ENCODE measurements around the gene NFKBIA. TPM values are rescaled to one million over a fixed set of nuclear protein-coding genes. Genes with fewer than 3 reads are reported as not detected.
"Not testable (repeated sequence)": the region's sequence is repeated elsewhere in the genome, so short reads cannot be mapped to it uniquely, and the experiment has no call there.

NFKBIA gene
- 100 to 1,000 TPM; 134 to 180 (median 153) TPM for total RNA-seq
- long read RNA-seq, donor 1, transcript NFKBIA-209 (5 exons, 1,537 nt) = minor isoform, 9 of 96 reads
- long read RNA-seq, donor 1, transcript NFKBIA-201 (6 exons, 1,558 nt) = major isoform, 71 of 96 reads
- long read RNA-seq, donor 1, partial matches to known transcripts = 10 of 96 reads
- long read RNA-seq, donor 1, other reads (novel, unspliced or antisense) = 5 of 96 reads
- long read RNA-seq, donor 2, transcript NFKBIA-201 (6 exons, 1,558 nt) = major isoform, 136 of 151 reads
- long read RNA-seq, donor 2, partial matches to known transcripts = 2 of 151 reads
- long read RNA-seq, donor 2, other reads (novel, unspliced or antisense) = 10 of 151 reads

GRCh38 chr14:35404449-35405303, at the start of gene NFKBIA:
Gene NFKBIA, minus strand, starts transcription at chr14:35404749. Its CDS starts 105 bp downstream, at chr14:35404644.
- DNase-seq (peak; percentile 88 to 95 (median 94)), ATAC-seq (peak; percentile 80)
- TF ChIP-seq CTCF (IDR thresholded peaks at IDR 0.05) = no peak
- Histone ChIP-seq H3K4me1 (ENCODE audit: low read depth) (peaks cover 35% of the 10 kb centered on the region), H3K4me3 (peak within 1 kb of the TSS; percentile 91), H3K36me3 (ENCODE audit: low read depth) (peaks cover 6% of the 10 kb centered on the region), H3K9me3 (no peaks in the 10 kb centered on the region)
- intact Hi-C loops (cut with DNase I, micrococcal nuclease) = loop anchor here (5.0 to 10.0 kb wide), 5 partner anchors 62 to 182 kb away; partner anchors contain the start of gene PSMA6 (in 1 of the 2)

GRCh38 chr14:35446450-35446849, 41.9 kb upstream of the NFKBIA start:
- Histone ChIP-seq H3K9me3 (no peaks in the 10 kb centered on the region), H3K4me3 (no peak overlapping the region), H3K4me1 (ENCODE audit: low read depth) (no peaks in the 10 kb centered on the region), H3K36me3 (ENCODE audit: low read depth) (no peaks in the 10 kb centered on the region)
- no peak for TF ChIP-seq CTCF (IDR thresholded peaks at IDR 0.05)
- DNase-seq (no peak), ATAC-seq (no peak)
- intact Hi-C loops (cut with DNase I, micrococcal nuclease) = no loop called here

GRCh38 chr14:35444104-35444503, 39.6 kb upstream of the NFKBIA start:
- Histone ChIP-seq H3K9me3 (no peaks in the 10 kb centered on the region), H3K36me3 (ENCODE audit: low read depth) (no peaks in the 10 kb centered on the region), H3K4me3 (no peak overlapping the region), H3K4me1 (ENCODE audit: low read depth) (no peaks in the 10 kb centered on the region)
- DNase-seq (no peak), ATAC-seq (no peak)
- intact Hi-C loops (cut with DNase I, micrococcal nuclease) = no loop called here
- TF ChIP-seq CTCF (IDR thresholded peaks at IDR 0.05) = no peak

GRCh38 chr14:35441160-35441559, 36.6 kb upstream of the NFKBIA start:
- H3K36me3 ChIP-seq (ENCODE audit: low read depth) = no peaks in the 10 kb centered on the region
- intact Hi-C loops (cut with DNase I, micrococcal nuclease) = no loop called here
- ATAC-seq = no peak
- TF ChIP-seq CTCF (IDR thresholded peaks at IDR 0.05) = no peak
- H3K4me3 ChIP-seq = no peak overlapping the region
- H3K9me3 ChIP-seq = no peaks in the 10 kb centered on the region
- H3K4me1 ChIP-seq (ENCODE audit: low read depth) = no peaks in the 10 kb centered on the region
- no peak for DNase-seq

DNA sequence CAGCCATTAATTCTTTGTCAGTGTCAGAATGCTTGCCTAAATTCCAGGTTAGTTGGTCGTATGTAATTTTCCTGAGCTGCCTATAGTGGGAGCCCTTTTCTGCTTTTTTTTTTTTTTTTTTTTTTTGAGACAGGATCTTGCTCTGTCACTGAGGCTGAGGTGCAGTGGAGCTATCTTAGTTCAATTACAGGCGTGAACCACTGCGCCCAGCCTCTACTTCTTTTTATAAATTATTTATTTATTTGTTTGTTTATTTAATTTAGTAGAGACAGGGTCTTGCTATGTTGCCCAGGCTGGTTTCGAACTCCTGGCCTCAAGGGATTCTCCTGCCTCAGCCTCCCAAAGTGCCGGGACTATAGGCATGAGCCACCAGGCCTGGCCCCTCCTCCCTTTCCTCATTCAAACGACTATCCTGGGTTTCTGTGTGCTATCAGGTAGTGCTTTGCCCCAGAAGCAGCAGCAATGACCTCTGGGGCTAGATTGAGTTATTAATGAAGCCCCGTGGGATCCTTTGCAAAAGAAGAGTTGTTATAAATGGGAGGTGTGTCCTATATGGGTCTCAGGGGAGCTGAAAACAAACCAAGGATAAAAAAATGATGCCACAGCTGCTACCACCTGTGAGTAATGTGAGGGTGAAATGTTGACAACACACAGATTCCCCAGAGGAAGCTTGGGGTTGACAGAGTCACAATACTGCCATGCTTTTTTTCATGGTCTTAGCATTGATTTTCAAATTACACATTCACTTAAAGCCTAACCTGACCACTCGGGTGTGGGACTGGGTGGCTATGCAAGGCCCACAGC, 34.6 kb upstream of the NFKBIA start:
- Histone ChIP-seq H3K4me3 (no peak overlapping the region), H3K36me3 (ENCODE audit: low read depth) (no peaks in the 10 kb centered on the region), H3K9me3 (no peaks in the 10 kb centered on the region), H3K4me1 (ENCODE audit: low read depth) (no peaks in the 10 kb centered on the region)
- ATAC-seq (no peak), DNase-seq (no peak)
- intact Hi-C loops (cut with DNase I, micrococcal nuclease) = no loop called here
- no peak for TF ChIP-seq CTCF (IDR thresholded peaks at IDR 0.05)

DNA sequence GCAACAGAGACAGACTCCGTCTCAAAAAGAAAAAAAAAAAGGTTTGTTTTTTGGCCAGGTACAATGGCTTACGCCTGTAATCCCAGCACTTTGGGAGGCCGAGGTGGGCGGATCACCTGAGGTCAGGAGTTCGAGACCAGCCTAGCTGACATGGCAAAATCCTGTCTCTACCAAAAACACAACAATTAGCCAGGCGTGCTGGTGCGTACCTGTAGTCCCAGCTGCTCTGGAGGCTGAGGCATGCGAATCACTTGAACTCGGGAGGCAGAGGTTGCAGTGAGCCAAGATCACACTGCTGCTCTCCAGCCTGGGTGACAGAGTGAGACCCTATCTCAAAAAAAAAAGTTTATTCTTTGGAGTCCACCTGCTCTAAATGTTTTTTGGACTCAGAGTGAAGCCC, 33.9 kb upstream of the NFKBIA start:
- not testable (repeated sequence) for ATAC-seq, H3K4me3 ChIP-seq

More for the DNA sequence above, 33.9 kb upstream of the NFKBIA start:
- DNase-seq; intact Hi-C loops (cut with DNase I, micrococcal nuclease); H3K36me3 ChIP-seq (ENCODE audit: low read depth); H3K9me3 ChIP-seq; H3K4me1 ChIP-seq (ENCODE audit: low read depth): not testable (repeated sequence)
